Measurements from ENCODE around the gene RORB.

DNA sequence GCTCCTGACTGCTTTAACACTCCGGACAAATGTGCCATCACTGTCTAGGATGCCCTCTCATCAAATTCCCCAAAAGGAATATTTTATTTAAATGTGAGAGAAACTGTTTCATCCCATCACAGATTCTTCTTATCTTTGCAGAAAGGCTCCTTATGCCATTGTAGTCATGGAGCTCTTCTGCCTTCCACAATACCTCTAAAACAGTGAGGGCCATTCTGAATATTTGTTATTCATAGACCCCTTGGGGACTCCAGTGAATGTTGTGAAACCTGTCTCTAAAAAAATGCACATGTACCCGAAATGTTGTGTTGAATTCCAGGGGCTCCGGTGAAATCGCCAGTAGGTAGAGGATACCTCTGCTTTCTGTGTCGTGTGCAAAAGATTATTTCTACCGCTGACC lies 176.9 kb downstream of the RORB start:
- TF ChIP-seq YY1 (IDR thresholded peaks at IDR 0.05) (no peak), SP1 (IDR thresholded peaks at IDR 0.05) (no peak)
- TF ChIP-seq, protein P1, sequence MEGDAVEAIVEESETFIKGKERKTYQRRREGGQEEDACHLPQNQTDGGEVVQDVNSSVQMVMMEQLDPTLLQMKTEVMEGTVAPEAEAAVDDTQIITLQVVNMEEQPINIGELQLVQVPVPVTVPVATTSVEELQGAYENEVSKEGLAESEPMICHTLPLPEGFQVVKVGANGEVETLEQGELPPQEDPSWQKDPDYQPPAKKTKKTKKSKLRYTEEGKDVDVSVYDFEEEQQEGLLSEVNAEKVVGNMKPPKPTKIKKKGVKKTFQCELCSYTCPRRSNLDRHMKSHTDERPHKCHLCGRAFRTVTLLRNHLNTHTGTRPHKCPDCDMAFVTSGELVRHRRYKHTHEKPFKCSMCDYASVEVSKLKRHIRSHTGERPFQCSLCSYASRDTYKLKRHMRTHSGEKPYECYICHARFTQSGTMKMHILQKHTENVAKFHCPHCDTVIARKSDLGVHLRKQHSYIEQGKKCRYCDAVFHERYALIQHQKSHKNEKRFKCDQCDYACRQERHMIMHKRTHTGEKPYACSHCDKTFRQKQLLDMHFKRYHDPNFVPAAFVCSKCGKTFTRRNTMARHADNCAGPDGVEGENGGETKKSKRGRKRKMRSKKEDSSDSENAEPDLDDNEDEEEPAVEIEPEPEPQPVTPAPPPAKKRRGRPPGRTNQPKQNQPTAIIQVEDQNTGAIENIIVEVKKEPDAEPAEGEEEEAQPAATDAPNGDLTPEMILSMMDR (IDR thresholded peaks at IDR 0.05; ENCODE audit: low read depth, low read length, missing input control): no peak

All from liver (tissue), 3 donors.